IgD-negative memory B cell (primary cell): Measurements from ENCODE around the gene CFAP74. TPM values are rescaled to one million over a fixed set of nuclear protein-coding genes. Genes with fewer than 3 reads are reported as not detected.
"Not testable (repeated sequence)": the region's sequence is repeated elsewhere in the genome, so short reads cannot be mapped to it uniquely, and the experiment has no call there.

Source experiments
- H3K27ac Mint-ChIP-seq, 3 donors: one replicate each; pipeline ENCODE4 v1.8.0; 2020 to 2022; ENCODE audit warnings: mild to moderate bottlenecking in 3 of 3, mixed read lengths in 3 of 3, moderate library complexity in 1 of 3
- H3K27me3 Mint-ChIP-seq: one replicate; pipeline ENCODE4 v1.8.0; 2021; ENCODE audit warnings: mixed read lengths
- H3K36me3 Mint-ChIP-seq: one replicate; pipeline ENCODE4 v1.8.0; 2020; ENCODE audit warnings: mild to moderate bottlenecking, mixed read lengths
- H3K4me1 Mint-ChIP-seq, 3 donors: one replicate each; pipeline ENCODE4 v1.8.0; 2020 to 2022; ENCODE audit warnings: mixed read lengths in 3 of 3, mild to moderate bottlenecking in 1 of 3
- H3K4me3 Mint-ChIP-seq, 4 donors: one replicate each; pipeline ENCODE4 v1.8.0; 2020 to 2022; ENCODE audit warnings: mild to moderate bottlenecking in 4 of 4, mixed read lengths in 4 of 4, moderate library complexity in 3 of 4
- H3K9me3 Mint-ChIP-seq, 3 donors: one replicate each; pipeline ENCODE4 v1.8.0; 2020 to 2021; ENCODE audit warnings: mixed read lengths in 3 of 3, mild to moderate bottlenecking in 1 of 3
- polyA plus RNA-seq: library from polyadenylated mRNA; unstranded; fragments of 300-500 nt; fragmentation: Illumina TruSeq; gene quantifications from one replicate; pipeline ENCODE4 v1.2.3, GENCODE V29; 2021

Gene CFAP74
- polyA plus RNA-seq, 1 donor from 2014 or later: not detected

GRCh38 chr1:1938613-1939295 is 64.8 kb downstream of the CFAP74 start:
- Mint-ChIP-seq H3K9me3 (no peaks in the 10 kb centered on the region), H3K4me1 (peaks cover 0 to 3% (median 0%) of the 10 kb centered on the region in 3 donors), H3K36me3 (peaks cover 1% of the 10 kb centered on the region), H3K27ac (no peak overlapping the region), H3K27me3 (no peaks in the 10 kb centered on the region), H3K4me3 (no peak overlapping the region)

- Mint-ChIP-seq H3K4me1 (peaks cover 0 to 3% (median 0%) of the 10 kb centered on the region in 3 donors), H3K27ac (no peak overlapping the region), H3K36me3 (peaks cover 1% of the 10 kb centered on the region), H3K4me3 (no peak overlapping the region), H3K9me3 (no peaks in the 10 kb centered on the region), H3K27me3 (no peaks in the 10 kb centered on the region)
Observed at GRCh38 chr1:1938276-1938573, 65.4 kb downstream of the CFAP74 start.

GRCh38 chr1:1937549-1938275 is 65.9 kb downstream of the CFAP74 start:
- Mint-ChIP-seq H3K4me1 (peaks cover 0 to 1% (median 0%) of the 10 kb centered on the region in 3 donors), H3K27me3 (no peaks in the 10 kb centered on the region), H3K4me3 (no peak overlapping the region), H3K36me3 (no peaks in the 10 kb centered on the region), H3K27ac (no peak overlapping the region), H3K9me3 (no peaks in the 10 kb centered on the region)

GRCh38 chr1:1937061-1937460 is 66.5 kb downstream of the CFAP74 start:
- H3K4me3 Mint-ChIP-seq: no peak overlapping the region
- H3K4me1 Mint-ChIP-seq: peaks cover 0 to 1% (median 0%) of the 10 kb centered on the region in 3 donors
- H3K9me3 Mint-ChIP-seq: no peaks in the 10 kb centered on the region
- no peaks in the 10 kb centered on the region for H3K27me3 Mint-ChIP-seq
- no peaks in the 10 kb centered on the region for H3K36me3 Mint-ChIP-seq
- H3K27ac Mint-ChIP-seq: no peak overlapping the region

GRCh38 chr1:1934848-1935247 is 68.7 kb downstream of the CFAP74 start:
- H3K27me3 Mint-ChIP-seq, H3K4me1 Mint-ChIP-seq, H3K36me3 Mint-ChIP-seq, H3K27ac Mint-ChIP-seq, H3K9me3 Mint-ChIP-seq, H3K4me3 Mint-ChIP-seq: not testable (repeated sequence)

- Mint-ChIP-seq H3K27ac (no peak overlapping the region), H3K4me1 (peaks cover 0 to 2% (median 0%) of the 10 kb centered on the region in 3 donors), H3K36me3 (no peaks in the 10 kb centered on the region), H3K9me3 (no peaks in the 10 kb centered on the region), H3K27me3 (peaks cover 2% of the 10 kb centered on the region), H3K4me3 (no peak overlapping the region)
Observed at GRCh38 chr1:1929639-1930545, 73.7 kb downstream of the CFAP74 start.

- H3K9me3 Mint-ChIP-seq: no peaks in the 10 kb centered on the region
- no peak overlapping the region for H3K27ac Mint-ChIP-seq
- peaks cover 0 to 1% (median 0%) of the 10 kb centered on the region in 3 donors for H3K4me1 Mint-ChIP-seq
- H3K4me3 Mint-ChIP-seq: no peak overlapping the region
- H3K36me3 Mint-ChIP-seq: no peaks in the 10 kb centered on the region
- peaks cover 2% of the 10 kb centered on the region for H3K27me3 Mint-ChIP-seq
Observed at GRCh38 chr1:1929102-1929638, 74.4 kb downstream of the CFAP74 start.

GRCh38 chr1:1928231-1929101 is 75.1 kb downstream of the CFAP74 start:
- no peaks in the 10 kb centered on the region for H3K36me3 Mint-ChIP-seq
- peaks cover 2% of the 10 kb centered on the region for H3K27me3 Mint-ChIP-seq
- no peak overlapping the region for H3K27ac Mint-ChIP-seq
- H3K9me3 Mint-ChIP-seq: no peaks in the 10 kb centered on the region
- no peak overlapping the region for H3K4me3 Mint-ChIP-seq
- peaks cover 0 to 1% (median 0%) of the 10 kb centered on the region in 3 donors for H3K4me1 Mint-ChIP-seq

GRCh38 chr1:1927751-1928150 is 75.8 kb downstream of the CFAP74 start:
- no peaks in the 10 kb centered on the region for H3K36me3 Mint-ChIP-seq
- no peak overlapping the region for H3K4me3 Mint-ChIP-seq
- H3K9me3 Mint-ChIP-seq: no peaks in the 10 kb centered on the region
- no peak overlapping the region for H3K27ac Mint-ChIP-seq
- peaks cover 2% of the 10 kb centered on the region for H3K27me3 Mint-ChIP-seq
- peaks cover 0 to 1% (median 0%) of the 10 kb centered on the region in 3 donors for H3K4me1 Mint-ChIP-seq

- peaks cover 0 to 1% (median 0%) of the 10 kb centered on the region in 3 donors for H3K4me1 Mint-ChIP-seq
- H3K27me3 Mint-ChIP-seq: peaks cover 2% of the 10 kb centered on the region
- H3K9me3 Mint-ChIP-seq: no peaks in the 10 kb centered on the region
- no peak overlapping the region for H3K27ac Mint-ChIP-seq
- no peaks in the 10 kb centered on the region for H3K36me3 Mint-ChIP-seq
- H3K4me3 Mint-ChIP-seq: no peak overlapping the region
Observed at GRCh38 chr1:1926886-1927660, 76.5 kb downstream of the CFAP74 start.

GRCh38 chr1:1926346-1926811 is 77.2 kb downstream of the CFAP74 start:
- H3K27ac Mint-ChIP-seq: no peak overlapping the region
- no peaks in the 10 kb centered on the region for H3K9me3 Mint-ChIP-seq
- no peak overlapping the region for H3K4me3 Mint-ChIP-seq
- H3K36me3 Mint-ChIP-seq: no peaks in the 10 kb centered on the region
- peaks cover 2% of the 10 kb centered on the region for H3K27me3 Mint-ChIP-seq
- peaks cover 0 to 1% (median 0%) of the 10 kb centered on the region in 3 donors for H3K4me1 Mint-ChIP-seq

GRCh38 chr1:1925437-1926345 is 77.9 kb downstream of the CFAP74 start:
- no peak overlapping the region for H3K27ac Mint-ChIP-seq
- no peaks in the 10 kb centered on the region for H3K36me3 Mint-ChIP-seq
- H3K4me3 Mint-ChIP-seq: no peak overlapping the region
- no peaks in the 10 kb centered on the region for H3K9me3 Mint-ChIP-seq
- H3K4me1 Mint-ChIP-seq: peaks cover 0 to 1% (median 0%) of the 10 kb centered on the region in 3 donors
- peaks cover 2% of the 10 kb centered on the region for H3K27me3 Mint-ChIP-seq

- Mint-ChIP-seq H3K36me3 (no peaks in the 10 kb centered on the region), H3K9me3 (no peaks in the 10 kb centered on the region), H3K27me3 (peaks cover 2% of the 10 kb centered on the region), H3K27ac (no peak overlapping the region), H3K4me1 (no peaks in the 10 kb centered on the region), H3K4me3 (no peak overlapping the region)
Observed at GRCh38 chr1:1924849-1925248, 78.7 kb downstream of the CFAP74 start.
